ENCODE measurements around the gene C2CD4C. TPM values are rescaled to one million over a fixed set of nuclear protein-coding genes. Genes with fewer than 3 reads are reported as not detected.
"Not testable (repeated sequence)": the region's sequence is repeated elsewhere in the genome, so short reads cannot be mapped to it uniquely, and the experiment has no call there.

C2CD4C gene
- total RNA-seq, 1 experiment from 2014 or later, result 0.43 TPM

DNA sequence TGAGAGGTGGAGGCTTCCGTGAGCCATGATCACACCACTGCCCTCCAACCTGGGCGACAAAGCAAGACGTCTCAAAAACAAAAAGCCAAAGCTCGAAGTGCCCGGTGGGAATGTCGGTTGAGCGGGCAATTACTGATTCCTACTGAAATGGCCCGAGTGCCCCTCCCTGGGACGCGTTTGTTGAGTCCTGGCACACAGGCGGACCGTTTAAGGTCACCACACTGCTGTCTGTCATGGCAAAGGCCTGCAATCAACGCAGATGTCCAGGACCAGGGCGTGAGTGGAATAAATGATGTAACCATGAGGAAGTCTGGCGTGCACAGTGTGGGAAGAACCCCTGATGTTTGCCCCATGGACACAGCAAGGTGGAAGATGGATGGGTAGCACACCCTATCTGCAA lies 19.2 kb upstream of the C2CD4C start:
- no peaks in the 10 kb centered on the region for H3K36me3 ChIP-seq (ENCODE audit: control insufficient read depth, insufficient read depth, low read length)
- POLR2A ChIA-PET, result no interaction called here
- BruUV-seq (replicated peaks), result no TSS peak
- H3K9me3 ChIP-seq, result no peaks in the 10 kb centered on the region
- Mint-ChIP-seq H3K4me1 (ENCODE audit: low read depth, unreplicated experiment) (no peaks in the 10 kb centered on the region), H3K4me3 (ENCODE audit: unreplicated experiment) (no peak overlapping the region), H3K27me3 (ENCODE audit: insufficient read depth, unreplicated experiment) (no peaks in the 10 kb centered on the region), H3K36me3 (ENCODE audit: insufficient read depth, unreplicated experiment) (peaks cover 4% of the 10 kb centered on the region), H3K27ac (ENCODE audit: unreplicated experiment) (no peak overlapping the region), H3K9me3 (ENCODE audit: unreplicated experiment) (peaks cover 10% of the 10 kb centered on the region)
- no peak overlapping the region for H3K4me3 ChIP-seq (ENCODE audit: low read depth, low read length)
- CTCF ChIA-PET, result no interaction called here
- intact Hi-C loops (cut with micrococcal nuclease; ENCODE audit: unreplicated experiment), result no loop called here
- no peak for DNase-seq
- no peak for TF ChIP-seq CTCF (IDR thresholded peaks at IDR 0.05; ENCODE audit: insufficient read depth in 1 of 2, low read depth in 1 of 2, low read length in 1 of 2, severe bottlenecking in 1 of 2, unreplicated experiment in 1 of 2)
- H3K4me1 ChIP-seq, result no peaks in the 10 kb centered on the region
- H3K27me3 ChIP-seq (replicated peaks; ENCODE audit: control insufficient read depth, insufficient read depth, low read length), result no peaks in the 10 kb centered on the region

DNA sequence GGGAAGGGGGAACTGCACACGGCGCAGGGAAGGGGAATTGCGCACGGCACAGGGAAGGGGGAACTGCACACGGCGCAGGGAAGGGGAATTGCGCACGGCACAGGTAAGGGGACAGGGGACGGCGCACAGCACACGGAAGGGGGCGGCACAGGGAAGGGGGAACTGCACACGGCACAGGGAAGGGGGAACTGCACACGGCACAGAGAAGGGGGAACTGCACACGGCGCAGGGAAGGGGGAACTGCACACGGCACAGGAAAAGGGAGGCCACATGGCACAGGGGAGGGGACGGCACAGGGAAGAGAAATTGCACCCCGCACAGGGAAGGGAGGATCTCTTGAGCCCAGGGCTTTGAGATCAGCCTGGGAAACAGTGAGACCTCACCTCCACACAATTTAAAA lies 18.7 kb upstream of the C2CD4C start:
- POLR2A ChIA-PET; H3K4me3 Mint-ChIP-seq (ENCODE audit: unreplicated experiment): not testable (repeated sequence)

DNA sequence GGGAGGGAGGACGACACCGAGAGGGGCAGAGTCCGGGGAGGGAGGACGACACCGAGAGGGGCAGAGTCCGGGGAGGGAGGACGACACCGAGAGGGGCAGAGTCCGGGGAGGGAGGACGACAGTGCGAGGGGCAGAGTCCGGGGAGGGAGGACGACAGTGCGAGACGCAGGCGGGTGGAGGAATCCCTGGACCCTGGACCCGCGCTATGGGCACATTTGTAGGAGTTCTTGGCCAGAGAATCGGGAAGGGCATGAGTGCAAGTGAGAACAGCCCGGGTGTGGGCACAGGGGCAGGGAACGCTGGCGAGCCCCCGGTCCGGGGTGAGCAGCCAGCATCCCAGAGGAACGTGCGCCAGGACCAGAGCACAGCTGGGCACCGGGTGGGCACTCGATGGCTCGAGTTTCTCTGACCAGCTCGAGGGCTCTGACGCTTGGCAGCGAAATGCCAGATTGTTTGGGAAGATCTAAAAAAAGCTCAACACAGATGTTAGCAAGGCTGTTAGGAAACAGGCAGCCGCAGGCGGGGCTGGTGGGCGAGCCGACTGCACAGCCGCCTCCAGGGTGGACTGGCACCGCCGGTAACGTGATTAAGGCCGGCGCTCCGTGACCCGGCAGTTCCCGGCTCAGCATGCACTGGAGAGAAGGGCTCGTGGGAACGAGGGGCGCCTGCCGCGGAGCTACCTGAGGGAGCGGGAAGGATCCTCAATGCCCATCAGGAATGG lies 17.9 kb upstream of the C2CD4C start:
- Histone ChIP-seq H3K4me1 (no peaks in the 10 kb centered on the region), H3K27me3 (replicated peaks; ENCODE audit: control insufficient read depth, insufficient read depth, low read length) (no peaks in the 10 kb centered on the region), H3K36me3 (ENCODE audit: control insufficient read depth, insufficient read depth, low read length) (no peaks in the 10 kb centered on the region), H3K4me3 (ENCODE audit: low read depth, low read length) (no peak overlapping the region), H3K9me3 (no peaks in the 10 kb centered on the region)
- H3K27ac Mint-ChIP-seq (ENCODE audit: unreplicated experiment), result no peak overlapping the region
- no peak for DNase-seq
- H3K4me3 Mint-ChIP-seq (ENCODE audit: unreplicated experiment), result no peak overlapping the region
- peaks cover 4% of the 10 kb centered on the region for H3K36me3 Mint-ChIP-seq (ENCODE audit: insufficient read depth, unreplicated experiment)
- TF ChIP-seq CTCF (IDR thresholded peaks at IDR 0.05; ENCODE audit: insufficient read depth in 1 of 2, low read depth in 1 of 2, low read length in 1 of 2, severe bottlenecking in 1 of 2, unreplicated experiment in 1 of 2), result no peak
- H3K4me1 Mint-ChIP-seq (ENCODE audit: low read depth, unreplicated experiment), result no peaks in the 10 kb centered on the region
- no TSS peak for BruUV-seq (replicated peaks)
- intact Hi-C loops (cut with micrococcal nuclease; ENCODE audit: unreplicated experiment), result no loop called here
- ChIA-PET CTCF (no interaction called here), POLR2A (no interaction called here)
- H3K27me3 Mint-ChIP-seq (ENCODE audit: insufficient read depth, unreplicated experiment), result no peaks in the 10 kb centered on the region
- peaks cover 10% of the 10 kb centered on the region for H3K9me3 Mint-ChIP-seq (ENCODE audit: unreplicated experiment)

More for the DNA sequence above, 18.7 kb upstream of the C2CD4C start:
- H3K9me3 ChIP-seq; H3K27ac Mint-ChIP-seq (ENCODE audit: unreplicated experiment); H3K27me3 Mint-ChIP-seq (ENCODE audit: insufficient read depth, unreplicated experiment); H3K4me3 ChIP-seq (ENCODE audit: low read depth, low read length); H3K4me1 ChIP-seq; H3K9me3 Mint-ChIP-seq (ENCODE audit: unreplicated experiment); CTCF ChIA-PET; H3K4me1 Mint-ChIP-seq (ENCODE audit: low read depth, unreplicated experiment); intact Hi-C loops (cut with micrococcal nuclease; ENCODE audit: unreplicated experiment); H3K27me3 ChIP-seq (replicated peaks; ENCODE audit: control insufficient read depth, insufficient read depth, low read length); H3K36me3 ChIP-seq (ENCODE audit: control insufficient read depth, insufficient read depth, low read length); H3K36me3 Mint-ChIP-seq (ENCODE audit: insufficient read depth, unreplicated experiment); BruUV-seq (replicated peaks); DNase-seq: not testable (repeated sequence)

GRCh38 chr19:425056-425455 lies 16.1 kb upstream of the C2CD4C start:
- intact Hi-C loops (cut with micrococcal nuclease; ENCODE audit: unreplicated experiment), result no loop called here
- POLR2A ChIA-PET, result no interaction called here
- no peaks in the 10 kb centered on the region for H3K27me3 Mint-ChIP-seq (ENCODE audit: insufficient read depth, unreplicated experiment)

More at GRCh38 chr19:425056-425455, 16.1 kb upstream of the C2CD4C start:
- TF ChIP-seq CTCF (IDR thresholded peaks at IDR 0.05; ENCODE audit: insufficient read depth in 1 of 2, low read depth in 1 of 2, low read length in 1 of 2, severe bottlenecking in 1 of 2, unreplicated experiment in 1 of 2), result no peak
- no peaks in the 10 kb centered on the region for H3K4me1 ChIP-seq
- H3K9me3 ChIP-seq, result no peaks in the 10 kb centered on the region
- no peak overlapping the region for H3K27ac Mint-ChIP-seq (ENCODE audit: unreplicated experiment)
- no peaks in the 10 kb centered on the region for H3K4me1 Mint-ChIP-seq (ENCODE audit: low read depth, unreplicated experiment)
- H3K36me3 Mint-ChIP-seq (ENCODE audit: insufficient read depth, unreplicated experiment), result no peaks in the 10 kb centered on the region
- H3K36me3 ChIP-seq (ENCODE audit: control insufficient read depth, insufficient read depth, low read length), result no peaks in the 10 kb centered on the region
- no peaks in the 10 kb centered on the region for H3K27me3 ChIP-seq (replicated peaks; ENCODE audit: control insufficient read depth, insufficient read depth, low read length)
- BruUV-seq (replicated peaks), result no TSS peak
- H3K4me3 ChIP-seq (ENCODE audit: low read depth, low read length), result no peak overlapping the region
- CTCF ChIA-PET, result no interaction called here
- no peaks in the 10 kb centered on the region for H3K9me3 Mint-ChIP-seq (ENCODE audit: unreplicated experiment)
- no peak overlapping the region for H3K4me3 Mint-ChIP-seq (ENCODE audit: unreplicated experiment)
- no peak for DNase-seq

All from Caco-2 (cell line).